Immature natural killer cell (primary cell): ENCODE results near the gene RPL38. TPM values are rescaled to one million over a fixed set of nuclear protein-coding genes. Genes with fewer than 3 reads are reported as not detected.
"Not testable (repeated sequence)": the region's sequence is repeated elsewhere in the genome, so short reads cannot be mapped to it uniquely, and the experiment has no call there.

Experiments
- DNase-seq, 3 donors: peaks; one replicate each; pipeline ENCODE4 v3.0.0; 2022; ENCODE audit warnings: mixed read lengths in 1 of 3
- H3K27ac Mint-ChIP-seq, 6 donors: one replicate each; pipeline ENCODE4 v1.8.0; 2020; ENCODE audit warnings: mixed read lengths in 6 of 6, mild to moderate bottlenecking in 5 of 6, inconsistent platforms in 4 of 6, moderate library complexity in 3 of 6
- H3K27me3 Mint-ChIP-seq, 3 donors: one replicate each; pipeline ENCODE4 v1.8.0; 2020 to 2021; ENCODE audit warnings: low read depth in 3 of 3, mild to moderate bottlenecking in 3 of 3, mixed read lengths in 3 of 3, moderate library complexity in 3 of 3, inconsistent platforms in 1 of 3
- H3K36me3 Mint-ChIP-seq, 3 donors: one replicate each; pipeline ENCODE4 v1.8.0; 2020; ENCODE audit warnings: mixed read lengths in 3 of 3, inconsistent platforms in 2 of 3, mild to moderate bottlenecking in 2 of 3
- H3K4me1 Mint-ChIP-seq, 2 donors: one replicate each; pipeline ENCODE4 v1.8.0; 2020; ENCODE audit warnings: inconsistent platforms in 2 of 2, mild to moderate bottlenecking in 2 of 2, mixed read lengths in 2 of 2, moderate library complexity in 1 of 2
- H3K4me3 Mint-ChIP-seq, 5 donors: one replicate each; pipeline ENCODE4 v1.8.0; 2020; ENCODE audit warnings: mild to moderate bottlenecking in 5 of 5, mixed read lengths in 5 of 5, inconsistent platforms in 3 of 5, moderate library complexity in 3 of 5
- H3K9me3 Mint-ChIP-seq, 6 donors: one replicate each; pipeline ENCODE4 v1.8.0; 2020; ENCODE audit warnings: mild to moderate bottlenecking in 6 of 6, mixed read lengths in 6 of 6, inconsistent platforms in 4 of 6, moderate library complexity in 3 of 6
- polyA plus RNA-seq, 3 donors: library from polyadenylated mRNA; unstranded; fragments of 300-500 nt; fragmentation: Illumina TruSeq; gene quantifications; one replicate each; pipeline ENCODE4 v1.2.3, GENCODE V29; 2021

Gene RPL38
- polyA plus RNA-seq, 3 donors from 2014 or later: 638 to 1,583 (median 956) TPM

DNA sequence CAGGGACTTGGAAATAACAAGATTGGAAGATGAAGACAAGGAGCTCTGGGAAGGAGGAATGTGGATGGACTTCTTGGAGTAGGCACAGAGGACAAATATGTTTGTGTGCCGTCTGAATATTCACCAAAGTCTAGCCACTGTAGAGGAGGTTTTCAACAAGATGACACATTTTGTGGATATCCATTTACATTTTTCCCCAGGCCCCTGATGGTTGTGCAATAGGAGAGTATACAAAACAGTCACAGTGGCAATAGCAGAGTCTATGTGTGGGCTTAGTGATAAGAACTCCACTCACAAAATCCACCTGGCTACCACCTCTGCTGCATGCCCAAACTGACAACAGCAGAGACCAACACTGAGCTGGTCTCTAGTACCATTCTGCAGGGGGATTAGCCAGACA is 32.6 kb upstream of the RPL38 start:
- Mint-ChIP-seq H3K4me1 (no peaks in the 10 kb centered on the region), H3K9me3 (no peaks in the 10 kb centered on the region), H3K4me3 (no peak overlapping the region), H3K27me3 (peaks cover 7 to 20% (median 18%) of the 10 kb centered on the region in 3 donors), H3K36me3 (no peaks in the 10 kb centered on the region), H3K27ac (no peak overlapping the region)
- DNase-seq: no peak

DNA sequence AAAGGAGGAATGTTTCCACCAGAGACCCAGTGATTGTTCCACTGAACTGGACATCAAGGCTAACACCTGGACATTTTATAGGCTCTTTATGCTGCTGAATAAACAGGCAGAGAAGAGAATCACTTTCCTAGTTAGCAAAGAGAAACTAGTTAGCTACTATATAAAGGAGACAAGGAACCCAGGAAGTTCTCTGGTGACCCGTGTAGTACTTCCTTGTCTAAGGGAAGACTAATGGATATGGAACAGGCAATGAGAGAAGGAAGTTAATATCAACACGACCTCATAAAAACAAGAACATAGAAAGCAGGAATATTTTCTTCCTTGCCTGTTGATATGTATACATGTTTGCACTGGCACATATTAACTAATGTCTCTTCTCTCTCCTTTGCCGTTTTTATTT is 30.8 kb upstream of the RPL38 start:
- H3K36me3 Mint-ChIP-seq: no peaks in the 10 kb centered on the region
- H3K9me3 Mint-ChIP-seq: no peaks in the 10 kb centered on the region

DNA sequence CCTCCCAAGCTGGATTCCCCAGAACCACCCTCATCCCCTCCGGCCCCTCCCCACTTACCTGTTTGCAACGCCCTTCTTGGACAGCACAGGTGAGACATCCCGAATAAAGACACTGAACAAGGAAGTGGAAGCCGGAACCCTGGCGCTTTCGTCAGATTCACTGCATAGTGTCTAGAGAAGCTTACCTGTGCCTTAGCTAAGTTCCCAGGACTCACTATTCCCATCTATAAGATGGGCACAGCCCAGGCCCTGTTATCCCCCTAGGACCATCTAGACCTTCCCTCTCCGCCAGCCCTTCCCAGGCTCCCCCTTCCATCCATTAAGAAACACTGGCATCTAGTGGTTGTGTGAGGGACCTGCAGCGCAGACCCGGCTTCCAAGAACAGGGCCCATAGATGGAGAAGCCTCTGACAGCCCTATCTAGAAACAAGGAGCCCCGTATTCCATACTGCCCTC is 26.9 kb upstream of the RPL38 start:
- DNase-seq: peak in 1 of 3 donors; percentile 17
- H3K27me3 Mint-ChIP-seq: peaks cover 8 to 27% (median 12%) of the 10 kb centered on the region in 3 donors
- H3K27ac Mint-ChIP-seq: no peak overlapping the region
- no peak overlapping the region for H3K4me3 Mint-ChIP-seq
- H3K36me3 Mint-ChIP-seq: no peaks in the 10 kb centered on the region
- no peaks in the 10 kb centered on the region for H3K9me3 Mint-ChIP-seq
- no peaks in the 10 kb centered on the region for H3K4me1 Mint-ChIP-seq

More for the DNA sequence above, 30.8 kb upstream of the RPL38 start:
- Mint-ChIP-seq H3K4me1 (no peaks in the 10 kb centered on the region), H3K4me3 (no peak overlapping the region), H3K27me3 (peaks cover 7 to 24% (median 23%) of the 10 kb centered on the region in 3 donors), H3K27ac (no peak overlapping the region)
- DNase-seq: no peak

GRCh38 chr17:74177018-74177450 is 26.4 kb upstream of the RPL38 start:
- Mint-ChIP-seq H3K4me1 (no peaks in the 10 kb centered on the region), H3K9me3 (no peaks in the 10 kb centered on the region), H3K27ac (no peak overlapping the region), H3K36me3 (no peaks in the 10 kb centered on the region), H3K4me3 (no peak overlapping the region), H3K27me3 (peaks cover 8 to 25% (median 14%) of the 10 kb centered on the region in 3 donors)
- no peak for DNase-seq

- Mint-ChIP-seq H3K27me3 (peaks cover 5 to 23% (median 14%) of the 10 kb centered on the region in 3 donors), H3K4me1 (no peaks in the 10 kb centered on the region), H3K36me3 (no peaks in the 10 kb centered on the region), H3K4me3 (no peak overlapping the region), H3K27ac (no peak overlapping the region), H3K9me3 (no peaks in the 10 kb centered on the region)
- DNase-seq: no peak
Measured at GRCh38 chr17:74179576-74179975, 23.9 kb upstream of the RPL38 start.

DNA sequence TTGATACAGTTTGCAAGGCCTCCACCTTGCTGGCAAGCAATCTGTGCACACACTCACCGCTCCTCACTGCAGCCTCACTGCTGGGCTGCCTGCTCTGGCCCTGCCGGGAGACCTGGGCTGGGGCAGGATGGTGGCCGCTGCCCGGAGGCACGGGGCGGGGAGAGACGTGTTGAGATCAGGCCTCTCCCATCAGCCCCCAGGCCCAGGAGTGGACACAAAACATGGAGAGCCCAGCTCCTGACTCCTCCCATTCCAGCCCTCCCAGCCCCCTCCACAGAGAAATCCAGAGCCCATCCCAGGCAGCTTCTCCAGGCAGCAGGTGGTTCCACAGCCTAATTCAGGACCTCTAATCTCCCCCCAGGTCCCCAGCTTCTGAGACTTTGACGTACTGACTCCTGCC is 23.1 kb upstream of the RPL38 start:
- H3K27ac Mint-ChIP-seq: no peak overlapping the region
- H3K4me1 Mint-ChIP-seq: no peaks in the 10 kb centered on the region
- peaks cover 5 to 22% (median 11%) of the 10 kb centered on the region in 3 donors for H3K27me3 Mint-ChIP-seq
- no peaks in the 10 kb centered on the region for H3K9me3 Mint-ChIP-seq
- H3K36me3 Mint-ChIP-seq: no peaks in the 10 kb centered on the region
- no peak overlapping the region for H3K4me3 Mint-ChIP-seq
- DNase-seq: no peak

DNA sequence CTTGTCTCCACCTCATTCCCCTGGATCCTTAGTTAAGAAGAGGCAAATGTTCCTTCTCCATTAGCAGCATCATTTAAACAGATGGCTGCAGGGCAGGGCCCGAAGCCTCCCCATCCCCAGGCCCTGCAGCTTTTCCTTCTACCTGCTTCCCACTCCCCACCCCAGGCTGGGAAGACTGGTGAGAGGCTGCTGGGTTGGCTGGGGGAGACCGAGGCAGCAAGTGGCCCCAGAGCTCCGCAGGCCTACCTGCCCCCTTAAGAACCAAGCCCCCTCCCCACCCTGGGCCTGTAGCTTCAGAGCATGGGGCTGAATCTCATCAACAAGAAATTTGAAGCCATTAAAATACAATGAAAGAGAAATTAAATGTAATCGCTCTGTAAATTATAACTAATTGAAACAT is 22.1 kb upstream of the RPL38 start:
- no peaks in the 10 kb centered on the region for H3K36me3 Mint-ChIP-seq
- H3K27ac Mint-ChIP-seq: no peak overlapping the region
- H3K4me1 Mint-ChIP-seq: no peaks in the 10 kb centered on the region
- no peak for DNase-seq
- H3K9me3 Mint-ChIP-seq: no peaks in the 10 kb centered on the region
- peaks cover 3 to 18% (median 8%) of the 10 kb centered on the region in 3 donors for H3K27me3 Mint-ChIP-seq
- H3K4me3 Mint-ChIP-seq: no peak overlapping the region

DNA sequence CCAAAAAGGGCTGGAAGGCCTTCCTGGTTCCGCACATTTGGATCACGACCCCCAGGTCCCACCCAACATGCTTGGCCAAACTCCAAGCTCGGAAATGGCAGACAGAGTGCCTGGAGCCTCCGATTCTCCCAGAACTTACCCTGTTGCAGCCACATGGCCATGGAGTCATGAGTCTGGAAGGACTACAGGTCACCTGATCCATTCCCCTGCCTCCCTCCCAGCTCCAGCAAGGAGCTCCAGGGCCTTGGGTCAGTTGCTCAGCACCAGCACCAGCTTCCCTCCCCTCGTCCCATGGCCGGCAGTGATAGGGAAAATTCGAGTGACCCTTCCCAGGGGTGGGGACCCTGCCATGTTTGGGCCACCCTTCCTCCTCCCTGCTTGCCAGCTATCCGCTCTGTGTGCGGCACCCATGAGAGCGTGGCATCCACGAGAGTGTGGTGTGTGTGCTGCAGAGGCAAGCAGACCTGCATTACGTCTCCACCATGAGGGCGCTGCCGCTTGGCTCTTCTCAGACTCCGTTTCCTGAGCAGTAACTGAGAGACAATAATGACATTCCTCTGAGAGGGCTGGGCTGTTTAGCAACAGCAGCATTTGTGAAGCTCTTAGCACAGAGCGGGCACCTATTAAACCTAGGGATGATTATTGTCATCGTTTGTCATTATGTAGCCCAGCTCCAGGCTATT is 21.3 kb upstream of the RPL38 start:
- Mint-ChIP-seq H3K27me3 (peaks cover 3 to 13% (median 3%) of the 10 kb centered on the region in 3 donors), H3K9me3 (no peaks in the 10 kb centered on the region), H3K4me1 (no peaks in the 10 kb centered on the region), H3K27ac (no peak overlapping the region), H3K36me3 (no peaks in the 10 kb centered on the region), H3K4me3 (no peak overlapping the region)
- no peak for DNase-seq

- DNase-seq: no peak
- Mint-ChIP-seq H3K4me3 (no peak overlapping the region), H3K27ac (no peak overlapping the region), H3K36me3 (no peaks in the 10 kb centered on the region), H3K9me3 (no peaks in the 10 kb centered on the region), H3K27me3 (peaks cover 3 to 10% (median 5%) of the 10 kb centered on the region in 3 donors), H3K4me1 (no peaks in the 10 kb centered on the region)
Measured at GRCh38 chr17:74183411-74183810, 20.1 kb upstream of the RPL38 start.

- H3K4me3 Mint-ChIP-seq: no peak overlapping the region
- H3K36me3 Mint-ChIP-seq: no peaks in the 10 kb centered on the region
- no peaks in the 10 kb centered on the region for H3K9me3 Mint-ChIP-seq
- H3K4me1 Mint-ChIP-seq: no peaks in the 10 kb centered on the region
- peaks cover 3 to 9% (median 5%) of the 10 kb centered on the region in 3 donors for H3K27me3 Mint-ChIP-seq
- no peak overlapping the region for H3K27ac Mint-ChIP-seq
- DNase-seq: no peak
Measured at GRCh38 chr17:74185571-74186185, 17.8 kb upstream of the RPL38 start.

DNA sequence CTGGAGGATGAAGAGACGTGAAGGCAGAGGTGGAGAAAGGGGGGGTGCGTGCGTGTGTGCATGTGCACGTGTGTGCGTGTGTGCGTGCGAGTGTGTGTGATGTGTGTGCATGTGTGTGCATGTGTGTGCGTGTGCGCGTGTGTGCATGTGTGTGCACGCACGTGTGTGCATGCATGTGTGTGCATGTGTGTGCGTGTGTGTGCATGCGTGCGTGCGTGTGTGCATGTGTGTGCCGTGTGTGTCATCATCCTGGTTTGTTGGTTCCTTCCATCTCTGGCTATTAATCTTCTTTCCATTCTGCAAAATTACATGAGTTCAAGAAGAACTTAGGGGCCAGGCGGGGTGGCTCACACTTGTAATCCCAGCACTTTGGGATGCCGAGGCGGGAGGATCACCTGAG is 17.0 kb upstream of the RPL38 start:
- Mint-ChIP-seq H3K4me3 (no peak overlapping the region), H3K27me3 (peaks cover 0 to 9% (median 5%) of the 10 kb centered on the region in 3 donors), H3K27ac (no peak overlapping the region), H3K9me3 (no peaks in the 10 kb centered on the region), H3K36me3 (no peaks in the 10 kb centered on the region), H3K4me1 (no peaks in the 10 kb centered on the region)
- no peak for DNase-seq

GRCh38 chr17:74187761-74188160 is 15.7 kb upstream of the RPL38 start:
- no peaks in the 10 kb centered on the region for H3K4me1 Mint-ChIP-seq
- no peak for DNase-seq
- no peak overlapping the region for H3K27ac Mint-ChIP-seq
- H3K9me3 Mint-ChIP-seq: no peaks in the 10 kb centered on the region
- H3K4me3 Mint-ChIP-seq: no peak overlapping the region
- H3K36me3 Mint-ChIP-seq: no peaks in the 10 kb centered on the region
- peaks cover 2 to 11% (median 3%) of the 10 kb centered on the region in 3 donors for H3K27me3 Mint-ChIP-seq

DNA sequence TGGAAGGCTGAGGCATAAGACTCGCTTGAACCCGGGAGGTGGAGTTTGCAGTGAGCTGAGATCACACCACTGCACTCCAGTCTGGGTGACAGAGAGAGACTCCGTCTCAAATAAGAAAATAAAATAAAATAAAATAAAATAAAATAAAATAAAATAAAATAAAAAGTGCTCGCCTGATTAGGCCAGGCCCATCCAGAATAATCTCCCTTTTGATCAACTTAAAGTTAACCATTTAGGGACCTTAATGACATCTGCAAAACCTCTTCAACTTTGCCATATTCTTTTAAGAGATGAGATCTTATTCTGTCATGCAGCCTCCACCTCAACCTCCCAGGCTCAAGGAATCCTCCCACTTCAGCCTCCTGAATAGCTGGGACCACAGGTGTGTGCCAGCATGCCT is 14.8 kb upstream of the RPL38 start:
- H3K27ac Mint-ChIP-seq, H3K36me3 Mint-ChIP-seq, DNase-seq, H3K4me3 Mint-ChIP-seq, H3K4me1 Mint-ChIP-seq, H3K9me3 Mint-ChIP-seq: not testable (repeated sequence)
- H3K27me3 Mint-ChIP-seq: peaks cover 2 to 13% (median 3%) of the 10 kb centered on the region in 3 donors

DNA sequence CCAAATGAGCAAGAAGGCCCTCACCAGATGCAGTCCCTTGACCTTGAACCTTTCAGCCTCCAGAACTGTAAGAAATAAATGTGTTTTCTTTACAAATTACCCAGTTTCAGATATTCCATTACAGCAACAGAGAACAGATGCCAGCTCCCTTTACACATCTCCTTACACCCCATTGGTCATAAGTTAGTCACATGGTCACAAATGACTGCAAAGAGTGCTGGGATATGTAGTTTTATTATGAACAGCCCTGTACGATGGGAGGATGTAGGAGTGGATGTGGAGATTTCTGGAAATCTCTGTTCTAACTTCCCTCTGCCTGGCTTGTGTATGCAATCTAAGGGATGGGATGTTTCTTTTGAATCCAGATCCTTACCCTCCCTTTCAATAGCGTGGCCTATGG is 13.3 kb upstream of the RPL38 start:
- Mint-ChIP-seq H3K4me1 (no peaks in the 10 kb centered on the region), H3K9me3 (no peaks in the 10 kb centered on the region), H3K27me3 (peaks cover 2 to 16% (median 2%) of the 10 kb centered on the region in 3 donors), H3K36me3 (no peaks in the 10 kb centered on the region), H3K27ac (no peak overlapping the region), H3K4me3 (no peak overlapping the region)
- DNase-seq: no peak
